AG04450 (cell line): ENCODE results near the gene OBSCN. TPM values are rescaled to one million over a fixed set of nuclear protein-coding genes. Genes with fewer than 3 reads are reported as not detected.

Experiments used
- CTCF ChIA-PET: fragments of 300-600, 350-600 bp; formaldehyde crosslinking; extraction: SDS; loops from one replicate; lab custom pipeline; 2022; ENCODE audit warnings: antibody characterized with exemption, inconsistent platforms; lab: Charles Lee
- POLR2A ChIA-PET: fragments of 350-600 bp; formaldehyde crosslinking; extraction: SDS; loops from one replicate; lab custom pipeline; 2021; ENCODE audit warnings: antibody characterized with exemption, inconsistent platforms; lab: Yijun Ruan, JAX
- DNase-seq: peaks from one replicate; pipeline ENCODE4 v3.0.0-alpha.2; 2011; ENCODE audit warnings: low read depth, low spot score
- H3K27ac ChIP-seq: one replicate; pipeline ENCODE4 v1.5.1; 2012; ENCODE audit warnings: low read depth, low read length, control low read depth
- H3K27me3 ChIP-seq: one replicate; pipeline ENCODE4 v1.6.0; 2012; ENCODE audit warnings: low read length; ENCODE audit not compliant: control insufficient read depth, insufficient read depth
- H3K4me3 ChIP-seq: 2 replicates; pipeline ENCODE4 v1.5.1; 2011; ENCODE audit warnings: mild to moderate bottlenecking, low read depth, low read length, control low read depth
- H3K9me3 ChIP-seq: 2 replicates; pipeline ENCODE4 v1.5.1; 2012; ENCODE audit warnings: low read length; ENCODE audit not compliant: control insufficient read depth, insufficient read depth
- CTCF ChIP-seq: IDR thresholded peaks from 2 replicates; pipeline ENCODE4 v1.5.1; 2011; ENCODE audit warnings: low read depth, low read length, control low read depth, inconsistent platforms
- polyA plus RNA-seq: library from polyadenylated mRNA; depleted of rRNA; stranded (reverse); fragments of >200 nt; gene quantifications from 2 replicates; pipeline ENCODE4 v1.2.3, GENCODE V29; 2011

Gene OBSCN
- polyA plus RNA-seq, 1 experiment, result 3.9 TPM

GRCh38 chr1:228279011-228279721, 71.3 kb downstream of the OBSCN start:
- Histone ChIP-seq H3K27ac (no peak overlapping the region), H3K9me3 (no peaks in the 10 kb centered on the region; the same call in 1 of the 2 replicates), H3K4me3 (no peak overlapping the region), H3K27me3 (no peaks in the 10 kb centered on the region)
- TF ChIP-seq CTCF, result no peak
- ChIA-PET POLR2A (no interaction called here), CTCF (no interaction called here)
- no peak for DNase-seq

- H3K27ac ChIP-seq, result no peak overlapping the region
- no peaks in the 10 kb centered on the region; the same call in 1 of the 2 replicates for H3K9me3 ChIP-seq
- no peak for TF ChIP-seq CTCF
- no peak for DNase-seq
- H3K4me3 ChIP-seq, result no peak overlapping the region
- ChIA-PET POLR2A (no interaction called here), CTCF (no interaction called here)
- no peaks in the 10 kb centered on the region for H3K27me3 ChIP-seq
Observed at GRCh38 chr1:228279722-228280105, 71.9 kb downstream of the OBSCN start.

- CTCF ChIA-PET, result no interaction called here
- H3K9me3 ChIP-seq, result no peaks in the 10 kb centered on the region; the same call in 1 of the 2 replicates
- POLR2A ChIA-PET, result no interaction called here
- no peak overlapping the region for H3K27ac ChIP-seq
- no peak for DNase-seq
- H3K4me3 ChIP-seq, result no peak overlapping the region
- no peaks in the 10 kb centered on the region for H3K27me3 ChIP-seq
- no peak for TF ChIP-seq CTCF
Observed at GRCh38 chr1:228280106-228280901, 72.5 kb downstream of the OBSCN start.

- no peaks in the 10 kb centered on the region; the same call in 1 of the 2 replicates for H3K9me3 ChIP-seq
- DNase-seq, result no peak
- TF ChIP-seq CTCF, result no peak
- no peaks in the 10 kb centered on the region for H3K27me3 ChIP-seq
- H3K27ac ChIP-seq, result no peak overlapping the region
- CTCF ChIA-PET, result no interaction called here
- POLR2A ChIA-PET, result no interaction called here
- no peak overlapping the region for H3K4me3 ChIP-seq
Observed at GRCh38 chr1:228280961-228281591, 73.2 kb downstream of the OBSCN start.
